K562 (cell line): ENCODE data around the gene URGCP. TPM values are rescaled to one million over a fixed set of nuclear protein-coding genes. Genes with fewer than 3 reads are reported as not detected.

Source experiments
- CGGBP1 ChIP-seq: fragments of 250-450 bp; sonication (Bioruptor Pico); IDR thresholded peaks from 2 replicates; pipeline ENCODE4 v1.9.0; 2021; ENCODE audit warnings: mild to moderate bottlenecking
- CHCHD3 ChIP-seq: fragments of 250-450 bp; sonication (Bioruptor Pico); IDR thresholded peaks from 2 replicates; pipeline ENCODE4 v2.1.2; 2022; ENCODE audit warnings: mild to moderate bottlenecking
- HNRNPUL1 ChIP-seq: fragments of 200-400 bp; formaldehyde crosslinking; IDR thresholded peaks from 2 replicates; pipeline ENCODE4 v1.6.1; 2017; ENCODE audit warnings: low read length
- KHSRP ChIP-seq: fragments of 450-650 bp; IDR thresholded peaks from 2 replicates; pipeline ENCODE4 v1.6.1; 2017
- MEIS2 ChIP-seq: fragments of 450-650 bp; IDR thresholded peaks from 2 replicates; pipeline ENCODE4 v1.6.1; 2014; ENCODE audit warnings: mild to moderate bottlenecking; ENCODE audit not compliant: partially characterized antibody
- PML ChIP-seq: IDR thresholded peaks from 2 replicates; pipeline ENCODE4 v1.6.1; 2012; ENCODE audit warnings: low read length, inconsistent platforms
- RBM22 ChIP-seq: fragments of 200-400 bp; formaldehyde crosslinking; IDR thresholded peaks from 2 replicates; pipeline ENCODE4 v1.6.1; 2018; ENCODE audit warnings: low read length, low read depth; ENCODE audit not compliant: poor library complexity, severe bottlenecking
- RREB1 ChIP-seq: fragments of 250-450 bp; sonication (Bioruptor Pico); IDR thresholded peaks from 2 replicates; pipeline ENCODE4 v1.4.0; 2020
- SMARCB1 ChIP-seq: IDR thresholded peaks from 2 replicates; pipeline ENCODE4 v1.6.1; 2011; ENCODE audit warnings: improper control_type of control experiment, low read depth; ENCODE audit not compliant: insufficient read length
- SNIP1 ChIP-seq: fragments of 450-650 bp; IDR thresholded peaks from 2 replicates; pipeline ENCODE4 v1.7.1; 2017; ENCODE audit warnings: low read depth, mild to moderate bottlenecking
- XRCC5 ChIP-seq: fragments of 200-400 bp; formaldehyde crosslinking; IDR thresholded peaks from 2 replicates; pipeline ENCODE4 v1.6.1; 2017; ENCODE audit warnings: low read depth, mild to moderate bottlenecking, low read length
- ZC3H11A ChIP-seq: IDR thresholded peaks from 2 replicates; pipeline ENCODE4 v1.6.1; 2012; ENCODE audit warnings: low read depth, low read length, improper control_type of control experiment
- ZFP91 ChIP-seq: sonication (generic); formaldehyde crosslinking; IDR thresholded peaks from 2 replicates; pipeline ENCODE4 v1.8.0; 2022; ENCODE audit warnings: mild to moderate bottlenecking, missing genetic modification reagents
- ZKSCAN8 ChIP-seq: fragments of 200-800 bp; sonication (Bioruptor generic); IDR thresholded peaks from 2 replicates; pipeline ENCODE4 v1.6.1; 2016; ENCODE audit warnings: missing genetic modification characterization, missing compliant biosample characterization
- ZNF316 ChIP-seq: fragments of 450-650 bp; IDR thresholded peaks from 2 replicates; pipeline ENCODE4 v1.6.1; 2016
- ZNF507 ChIP-seq: conservative IDR thresholded peaks from 2 replicates; pipeline ENCODE4 v1.6.1; 2017; ENCODE audit warnings: missing genetic modification characterization, missing compliant biosample characterization
- ZNF592 ChIP-seq: fragments of 450-650 bp; IDR thresholded peaks from 2 replicates; pipeline ENCODE4 v1.6.1; 2017; ENCODE audit warnings: antibody characterized with exemption, mild to moderate bottlenecking
- polyA plus RNA-seq, 8 experiments: library from polyadenylated mRNA; depleted of rRNA in 4 of 8; stranded (reverse) in 5 of 8; unstranded in 3 of 8; fragments of >200 nt; fragmentation: Nextera tagmentation in 2 of 8; fragmentation: Illumina TruSeq in 1 of 8; extraction: Ambion mirVana in 2 of 8; extraction: Trizol in 1 of 8; gene quantifications; 2 replicates each; pipeline versions ENCODE4 v1.2.1 to v1.2.3, GENCODE V29; 2011 to 2014; ENCODE audit warnings: inconsistent platforms in 1 of 8, missing spikeins in 1 of 8
- total RNA-seq, 7 experiments: library from RNA; depleted of rRNA in 6 of 7; stranded (reverse); fragments of >200 nt in 6 of 7; fragmentation: Illumina TruSeq in 2 of 7; extraction: Trizol in 2 of 7; gene quantifications; 2 replicates each; pipeline versions ENCODE4 v1.2.1 to v1.2.3, GENCODE V29; 2011 to 2021; ENCODE audit warnings: low replicate concordance in 1 of 7

URGCP gene
- total and polyA plus RNA-seq, 9 of the 15 experiments (the other 6 are each of a cell fraction or from before 2014, with no cell fraction given): 1.7 to 25.8 (median 12.5) TPM

- TF ChIP-seq XRCC5 (no peak), ZKSCAN8 (no peak), SMARCB1 (no peak), ZNF507 (tag) (no peak), ZC3H11A (no peak), HNRNPUL1 (no peak), ZFP91 (CRISPR knock-in tag) (no peak), SNIP1 (no peak), ZNF316 (no peak), PML (0 out of 2 replicates have a peak, but pooled peaks have one; percentile 37), ZNF592 (no peak), MEIS2 (no peak), RBM22 (no peak), CGGBP1 (no peak), RREB1 (CRISPR knock-in tag) (no peak), KHSRP (no peak), CHCHD3 (CRISPR knock-in tag) (no peak)
Observed at GRCh38 chr7:43869006-43869866, 37.2 kb downstream of the URGCP start, which contains the start of gene MRPS24 (continued).
